Activated CD4-positive, alpha-beta memory T cell treated with anti-CD3 and anti-CD28 coated beads for 36 hours (primary cell): ENCODE results near the gene AGPAT2. TPM values are rescaled to one million over a fixed set of nuclear protein-coding genes. Genes with fewer than 3 reads are reported as not detected.

Source experiments
- CTCF ChIA-PET: fragments of 350-600 bp; sonication (Branson Sonifier 250); formaldehyde crosslinking; loops from one replicate; lab custom pipeline; 2021; ENCODE audit warnings: antibody characterized with exemption, inconsistent platforms; lab: Charles Lee
- POLR2A ChIA-PET: fragments of 350-600 bp; sonication (Branson Sonifier 250); formaldehyde crosslinking; loops from one replicate; lab custom pipeline; 2021; ENCODE audit warnings: antibody characterized with exemption; lab: Charles Lee
- DNase-seq: peaks from one replicate; pipeline ENCODE4 v3.0.0-alpha.2; 2020
- H3K27ac Mint-ChIP-seq: one replicate; pipeline ENCODE4 v1.8.0; 2021; ENCODE audit warnings: mixed read lengths
- H3K27me3 Mint-ChIP-seq: one replicate; pipeline ENCODE4 v1.8.0; 2021; ENCODE audit warnings: mixed read lengths
- H3K36me3 Mint-ChIP-seq: one replicate; pipeline ENCODE4 v1.8.0; 2021; ENCODE audit warnings: mixed read lengths
- H3K4me1 Mint-ChIP-seq: one replicate; pipeline ENCODE4 v1.8.0; 2021; ENCODE audit warnings: low read depth, mixed read lengths
- H3K4me3 Mint-ChIP-seq: one replicate; pipeline ENCODE4 v1.8.0; 2021; ENCODE audit warnings: mild to moderate bottlenecking, mixed read lengths
- H3K9me3 Mint-ChIP-seq: one replicate; pipeline ENCODE4 v1.8.0; 2021; ENCODE audit warnings: mixed read lengths
- intact Hi-C: fragments of 100-400 bp; cut with micrococcal nuclease; formaldehyde crosslinking; loops from one replicate; pipeline ENCODE4 v1.15.1; 2023
- total RNA-seq, 2 experiments: library from RNA; stranded (reverse); gene quantifications; one replicate each; pipeline ENCODE4 v1.2.3, GENCODE V29; 2021

Gene AGPAT2
- total RNA-seq, 2 experiments from 2014 or later = 16.3 to 16.8 TPM

DNA sequence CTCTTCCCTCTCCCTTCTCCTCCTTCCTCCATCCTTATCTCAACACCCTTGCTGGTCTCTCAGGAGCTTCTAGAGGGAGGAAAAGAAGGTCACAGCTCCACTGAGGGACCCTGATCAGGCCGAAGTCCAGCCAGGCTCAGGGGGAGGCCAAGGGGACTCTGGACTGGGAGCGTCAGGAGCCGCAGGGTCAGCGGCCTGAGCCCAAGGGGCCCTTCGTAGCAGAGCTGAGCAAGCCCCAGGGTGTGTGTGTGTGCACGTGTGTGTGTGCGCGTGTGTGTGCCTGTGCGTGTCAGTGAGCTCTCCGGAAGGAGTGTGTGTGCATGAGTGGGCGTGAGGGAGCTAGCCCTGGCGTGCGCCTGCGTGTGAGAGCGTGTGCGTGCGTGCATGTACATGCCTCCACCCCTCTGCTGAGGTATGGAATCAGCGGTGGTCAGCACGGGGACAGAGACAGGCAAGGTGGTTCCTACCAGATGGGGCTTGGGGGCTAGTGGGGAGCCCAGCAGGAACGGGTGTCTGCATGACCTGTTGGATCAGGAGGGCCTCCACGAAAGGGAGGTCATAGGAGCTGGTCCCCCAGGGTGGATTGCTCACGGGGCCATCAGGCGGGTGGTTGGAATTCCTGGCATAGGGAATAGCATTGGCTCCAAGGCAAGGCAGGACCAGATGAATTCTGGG is 10.0 kb upstream of the AGPAT2 start:
- H3K4me1 Mint-ChIP-seq = peaks cover 18% of the 10 kb centered on the region
- POLR2A ChIA-PET = interaction anchor here (1.1 kb wide), 1 partner anchor 11 kb away, joined by 3 read pairs; no protein-coding TSS in a partner anchor
- intact Hi-C loops = no loop called here
- CTCF ChIA-PET = interaction anchor here (1.0 kb wide), 1 partner anchor 26 kb away, joined by 3 read pairs; no protein-coding TSS in a partner anchor
- DNase-seq = no peak
- no peak overlapping the region for H3K4me3 Mint-ChIP-seq
- H3K27me3 Mint-ChIP-seq = peaks cover 25% of the 10 kb centered on the region
- no peaks in the 10 kb centered on the region for H3K9me3 Mint-ChIP-seq
- no peak overlapping the region for H3K27ac Mint-ChIP-seq
- no peaks in the 10 kb centered on the region for H3K36me3 Mint-ChIP-seq

DNA sequence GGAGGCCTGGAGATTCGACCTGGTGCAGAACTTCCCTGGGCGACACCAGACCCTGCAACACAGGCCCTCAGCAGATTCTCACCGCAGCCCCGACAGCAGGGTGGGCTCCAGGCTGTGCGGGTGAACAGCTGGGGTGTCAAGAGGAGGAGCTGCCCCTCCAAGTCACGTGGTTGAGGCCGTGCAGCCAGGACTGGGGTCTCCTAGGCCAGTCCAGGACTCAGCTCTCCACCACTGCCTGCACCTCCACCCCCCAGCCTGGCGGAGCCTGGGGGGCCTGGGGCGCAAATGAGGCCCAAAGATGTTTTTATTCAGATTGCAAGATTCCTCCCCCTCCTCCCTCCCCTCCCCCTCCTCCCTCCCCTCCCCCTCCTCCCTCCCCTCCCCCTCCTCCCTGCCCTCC is 9.2 kb upstream of the AGPAT2 start:
- Mint-ChIP-seq H3K36me3 (no peaks in the 10 kb centered on the region), H3K27ac (no peak overlapping the region), H3K4me1 (peaks cover 14% of the 10 kb centered on the region), H3K27me3 (peaks cover 25% of the 10 kb centered on the region), H3K9me3 (no peaks in the 10 kb centered on the region), H3K4me3 (no peak overlapping the region)
- DNase-seq = no peak
- intact Hi-C loops = no loop called here
- ChIA-PET POLR2A (interaction anchor here (1.1 kb wide), 1 partner anchor 10 kb away, joined by 3 read pairs; no protein-coding TSS in a partner anchor), CTCF (no interaction called here)

DNA sequence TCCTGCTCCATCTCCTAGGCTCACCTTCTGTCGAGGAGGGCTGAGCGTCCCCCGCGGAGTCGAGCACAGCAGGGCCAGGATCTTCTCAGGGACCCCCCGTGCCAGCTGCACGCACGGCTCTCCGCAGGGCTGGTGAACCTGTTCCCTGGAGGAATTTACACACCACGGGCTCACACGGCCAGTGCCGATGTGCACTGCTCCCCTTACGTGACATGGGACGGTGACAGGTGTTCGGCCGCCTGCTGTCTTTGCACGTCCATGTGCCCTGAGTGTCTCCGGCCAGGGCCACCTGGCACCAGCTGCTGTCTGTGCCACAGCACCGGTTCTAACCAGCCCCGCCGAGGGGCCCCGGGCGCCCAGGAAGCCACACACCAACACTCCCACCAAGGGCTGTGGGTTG is 8.7 kb upstream of the AGPAT2 start:
- ChIA-PET POLR2A (no interaction called here), CTCF (interaction anchor here (0.9 to 1.2 kb wide), 2 partner anchors 23 to 208 kb away, joined by 3 read pairs; no protein-coding TSS in a partner anchor)
- H3K27ac Mint-ChIP-seq = no peak overlapping the region
- no peak overlapping the region for H3K4me3 Mint-ChIP-seq
- H3K9me3 Mint-ChIP-seq = no peaks in the 10 kb centered on the region
- DNase-seq = no peak
- intact Hi-C loops = no loop called here
- peaks cover 25% of the 10 kb centered on the region for H3K27me3 Mint-ChIP-seq
- peaks cover 9% of the 10 kb centered on the region for H3K4me1 Mint-ChIP-seq
- H3K36me3 Mint-ChIP-seq = no peaks in the 10 kb centered on the region

DNA sequence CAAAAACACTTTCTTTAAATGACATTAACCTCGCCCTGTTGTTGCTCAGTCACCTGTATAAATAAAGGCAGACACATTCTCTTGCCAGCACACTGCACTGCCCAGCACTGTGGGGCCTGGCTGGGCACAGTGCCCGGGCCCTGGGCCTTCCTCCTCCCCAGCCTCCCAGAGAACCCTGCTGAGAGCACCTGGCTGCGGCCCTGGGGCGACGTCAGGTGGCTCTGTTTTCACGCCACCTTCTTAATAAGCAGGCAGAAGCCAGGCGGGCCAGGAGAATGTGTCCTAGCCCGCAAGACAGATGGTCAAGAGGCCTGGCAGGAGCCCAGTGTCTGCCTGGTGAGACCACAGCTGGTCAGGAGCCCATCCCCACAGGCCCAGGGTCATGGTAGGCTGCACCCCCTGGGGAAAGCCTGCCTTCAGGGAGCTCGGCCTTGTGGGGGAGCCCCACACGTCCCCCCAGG is 8.2 kb upstream of the AGPAT2 start:
- no peak for DNase-seq
- H3K9me3 Mint-ChIP-seq = no peaks in the 10 kb centered on the region
- peaks cover 4% of the 10 kb centered on the region for H3K4me1 Mint-ChIP-seq
- peaks cover 25% of the 10 kb centered on the region for H3K27me3 Mint-ChIP-seq
- intact Hi-C loops = no loop called here
- H3K4me3 Mint-ChIP-seq = no peak overlapping the region
- POLR2A ChIA-PET = no interaction called here
- H3K27ac Mint-ChIP-seq = no peak overlapping the region
- H3K36me3 Mint-ChIP-seq = no peaks in the 10 kb centered on the region
- CTCF ChIA-PET = interaction anchor here (0.9 to 1.2 kb wide), 2 partner anchors 23 to 207 kb away, joined by 3 read pairs; no protein-coding TSS in a partner anchor

DNA sequence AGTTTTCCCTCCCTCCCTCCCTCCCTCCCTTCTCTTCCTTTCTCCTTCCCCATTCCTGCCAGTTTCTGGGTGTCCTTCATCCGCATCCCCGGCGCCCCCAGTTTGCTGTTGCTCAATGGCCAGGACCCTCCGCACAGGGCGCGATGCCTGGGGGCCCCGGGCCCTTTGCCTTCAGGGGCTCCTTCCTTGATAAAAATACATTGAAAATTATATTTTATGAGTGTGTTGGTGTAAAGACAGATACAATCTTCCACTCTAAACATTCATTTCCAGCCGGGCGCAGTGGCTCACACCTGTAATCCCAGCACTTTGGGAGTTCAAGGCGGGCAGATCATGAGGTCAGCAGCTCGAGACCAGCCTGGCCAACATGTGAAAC is 7.6 kb upstream of the AGPAT2 start:
- CTCF ChIA-PET = interaction anchor here (1.2 kb wide), 1 partner anchor 22 kb away, joined by 3 read pairs; no protein-coding TSS in a partner anchor

DNA sequence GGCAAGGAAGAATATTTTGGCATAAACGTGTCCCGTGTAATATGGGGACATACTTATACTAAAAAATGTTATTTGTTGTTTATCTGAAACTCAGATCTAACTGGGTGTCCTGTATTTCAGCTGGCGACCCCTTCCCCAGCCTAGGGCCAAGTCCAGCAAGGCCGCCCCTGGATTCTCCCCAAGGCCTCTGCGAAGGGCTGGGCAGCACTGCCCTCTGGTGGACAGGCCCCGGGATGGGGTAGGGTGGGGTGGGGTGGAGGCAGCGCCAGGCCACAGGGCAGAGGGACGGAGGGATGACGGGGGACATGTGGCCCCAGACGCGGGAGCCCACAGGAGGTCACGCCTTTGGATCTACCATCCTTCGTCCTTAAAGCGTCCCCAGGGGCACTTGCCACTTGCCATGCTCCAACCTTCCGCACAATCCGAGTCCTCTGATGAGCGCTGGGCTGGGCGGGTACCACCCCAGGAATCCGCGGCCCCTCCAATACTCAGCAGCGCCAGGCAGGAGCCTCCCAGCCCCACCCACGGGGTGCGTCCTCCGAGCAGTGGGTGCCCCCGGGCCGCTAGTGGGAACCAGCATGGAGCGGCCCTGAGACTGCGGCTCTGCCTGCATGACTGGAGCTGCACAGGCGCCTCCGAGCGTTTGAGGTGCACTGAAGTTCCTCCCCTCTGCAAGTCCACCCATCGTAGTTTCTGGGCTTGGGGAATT is 7.1 kb upstream of the AGPAT2 start:
- Mint-ChIP-seq H3K36me3 (no peaks in the 10 kb centered on the region), H3K4me1 (no peaks in the 10 kb centered on the region), H3K27me3 (peaks cover 25% of the 10 kb centered on the region), H3K9me3 (no peaks in the 10 kb centered on the region), H3K27ac (no peak overlapping the region), H3K4me3 (no peak overlapping the region)
- intact Hi-C loops = no loop called here
- POLR2A ChIA-PET = no interaction called here
- CTCF ChIA-PET = interaction anchor here (0.8 to 1.7 kb wide), 4 partner anchors 30 to 209 kb away, joined by 3 to 7 read pairs (median 3); no protein-coding TSS in a partner anchor
- peak; percentile 63 for DNase-seq

More for the DNA sequence above, 7.6 kb upstream of the AGPAT2 start:
- Mint-ChIP-seq H3K4me1 (no peaks in the 10 kb centered on the region), H3K27me3 (peaks cover 25% of the 10 kb centered on the region), H3K36me3 (no peaks in the 10 kb centered on the region), H3K9me3 (no peaks in the 10 kb centered on the region), H3K4me3 (no peak overlapping the region), H3K27ac (no peak overlapping the region)
- intact Hi-C loops = no loop called here
- POLR2A ChIA-PET = no interaction called here
- no peak for DNase-seq

DNA sequence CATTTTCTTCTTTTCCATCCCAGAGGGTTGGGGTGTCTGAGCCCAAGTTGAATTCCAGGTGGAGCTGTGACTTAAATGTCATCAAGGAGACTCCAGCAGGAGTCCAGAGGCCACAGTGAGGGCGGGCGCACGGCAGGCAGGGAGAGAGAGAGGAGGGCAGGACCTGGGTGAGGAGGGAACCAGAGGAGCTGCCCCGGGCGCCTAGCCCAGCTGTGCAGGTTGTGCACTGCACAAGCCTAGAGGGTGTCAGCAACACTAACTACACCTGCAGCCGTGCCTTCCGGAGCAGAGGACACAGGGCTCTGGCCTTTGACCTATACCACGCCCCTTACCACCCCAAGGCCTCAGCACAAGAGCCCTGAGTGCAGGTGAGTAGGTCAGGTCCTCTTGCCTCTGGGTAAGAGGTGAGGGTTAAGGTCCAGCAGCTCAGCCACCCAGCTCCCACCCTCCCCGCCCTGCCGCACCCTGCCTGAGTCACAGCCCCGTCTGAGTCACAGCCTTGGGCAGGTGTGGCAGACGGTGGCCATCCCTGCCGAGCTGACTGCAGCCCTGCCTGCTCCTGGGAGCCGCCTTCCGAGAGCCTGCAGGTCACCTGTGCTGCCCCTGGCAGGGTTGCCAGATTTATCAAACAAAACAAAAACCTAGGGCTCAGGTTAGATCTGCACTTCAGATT is 6.4 kb upstream of the AGPAT2 start:
- no peaks in the 10 kb centered on the region for H3K9me3 Mint-ChIP-seq
- peak; percentile 51 for DNase-seq
- H3K4me3 Mint-ChIP-seq = no peak overlapping the region
- H3K4me1 Mint-ChIP-seq = no peaks in the 10 kb centered on the region
- intact Hi-C loops = no loop called here
- ChIA-PET CTCF (interaction anchor here (0.8 to 1.7 kb wide), 4 partner anchors 29 to 208 kb away, joined by 3 to 7 read pairs (median 3); no protein-coding TSS in a partner anchor), POLR2A (no interaction called here)
- peak overlapping the region; percentile 52 for H3K27ac Mint-ChIP-seq
- peaks cover 22% of the 10 kb centered on the region for H3K27me3 Mint-ChIP-seq
- no peaks in the 10 kb centered on the region for H3K36me3 Mint-ChIP-seq

DNA sequence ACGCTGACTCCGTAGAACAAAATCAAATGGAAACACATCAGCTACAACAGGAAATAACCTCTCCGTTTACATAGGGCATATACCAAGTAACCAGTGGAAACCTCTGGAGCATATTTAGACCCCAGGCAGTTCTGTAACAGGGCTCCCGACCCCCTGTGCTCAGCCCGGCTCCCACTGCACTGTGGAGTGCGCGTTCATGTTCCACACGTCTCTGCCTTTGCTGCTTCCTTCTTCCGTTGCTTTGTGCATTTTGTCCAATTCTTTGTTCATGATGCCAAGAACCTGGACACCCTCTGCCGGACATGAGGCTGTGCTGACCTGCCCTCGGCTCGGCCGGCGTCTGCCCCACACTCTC is 5.9 kb upstream of the AGPAT2 start:
- peaks cover 21% of the 10 kb centered on the region for H3K27me3 Mint-ChIP-seq
- H3K36me3 Mint-ChIP-seq = no peaks in the 10 kb centered on the region
- H3K4me1 Mint-ChIP-seq = no peaks in the 10 kb centered on the region
- intact Hi-C loops = no loop called here
- CTCF ChIA-PET = interaction anchor here (0.9 to 1.7 kb wide), 3 partner anchors 32 to 208 kb away, joined by 3 to 7 read pairs (median 3); no protein-coding TSS in a partner anchor
- POLR2A ChIA-PET = no interaction called here
- H3K9me3 Mint-ChIP-seq = no peaks in the 10 kb centered on the region
- DNase-seq = no peak
- no peak overlapping the region for H3K4me3 Mint-ChIP-seq
- H3K27ac Mint-ChIP-seq = peak overlapping the region; percentile 52

DNA sequence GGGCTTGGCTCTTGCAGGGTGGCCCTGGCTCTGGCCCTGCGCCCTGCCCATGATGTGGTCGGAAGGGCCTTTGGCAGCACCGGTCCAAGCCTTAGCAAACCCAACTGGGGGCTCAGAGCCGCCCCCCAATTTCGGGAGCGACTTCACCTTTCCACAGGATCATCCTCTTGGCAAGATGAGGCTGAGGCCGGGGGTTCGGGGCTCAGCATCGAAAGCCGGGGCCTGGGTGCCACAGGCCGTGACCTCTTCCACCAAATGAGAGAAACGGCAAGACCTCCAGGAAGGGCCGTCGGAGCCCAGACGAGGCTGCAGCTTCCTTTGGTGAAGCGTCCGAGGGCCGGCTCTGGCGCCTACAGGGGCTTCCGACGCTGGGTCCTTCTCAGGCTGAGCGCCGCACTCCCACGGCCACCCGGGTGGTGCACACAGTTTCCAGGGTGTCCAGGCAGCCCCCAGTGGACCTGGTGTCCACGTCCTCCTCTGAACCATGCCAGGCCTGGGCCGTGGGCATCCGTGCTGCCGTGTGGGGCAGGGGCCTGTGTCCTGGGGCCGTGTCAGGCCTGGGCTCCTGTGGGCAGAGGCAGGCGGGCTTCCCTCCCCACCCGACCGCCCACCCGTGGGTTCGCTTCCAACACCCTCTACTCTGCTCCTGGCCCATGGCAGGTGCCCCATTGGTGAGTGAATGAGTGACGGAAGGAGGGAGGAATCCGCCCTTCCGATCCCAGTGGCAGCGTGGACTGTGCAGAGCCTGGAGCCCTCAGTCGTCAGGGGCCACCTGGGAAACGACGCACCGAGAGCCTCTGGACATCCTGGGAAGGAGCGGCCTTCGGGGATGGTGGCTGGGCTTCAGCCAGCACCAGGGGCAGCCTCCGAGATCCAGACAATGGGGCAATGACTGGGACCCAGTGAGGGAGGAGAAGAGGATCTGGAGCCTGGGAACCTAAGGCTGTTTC is 5.2 kb upstream of the AGPAT2 start:
- Mint-ChIP-seq H3K4me1 (no peaks in the 10 kb centered on the region), H3K36me3 (no peaks in the 10 kb centered on the region), H3K27ac (no peak overlapping the region), H3K4me3 (no peak overlapping the region), H3K27me3 (peaks cover 18% of the 10 kb centered on the region), H3K9me3 (no peaks in the 10 kb centered on the region)
- no peak for DNase-seq
- intact Hi-C loops = no loop called here
- ChIA-PET CTCF (interaction anchor here (1.2 to 1.7 kb wide), 2 partner anchors 34 to 207 kb away, joined by 3 to 7 read pairs; no protein-coding TSS in a partner anchor), POLR2A (no interaction called here)

DNA sequence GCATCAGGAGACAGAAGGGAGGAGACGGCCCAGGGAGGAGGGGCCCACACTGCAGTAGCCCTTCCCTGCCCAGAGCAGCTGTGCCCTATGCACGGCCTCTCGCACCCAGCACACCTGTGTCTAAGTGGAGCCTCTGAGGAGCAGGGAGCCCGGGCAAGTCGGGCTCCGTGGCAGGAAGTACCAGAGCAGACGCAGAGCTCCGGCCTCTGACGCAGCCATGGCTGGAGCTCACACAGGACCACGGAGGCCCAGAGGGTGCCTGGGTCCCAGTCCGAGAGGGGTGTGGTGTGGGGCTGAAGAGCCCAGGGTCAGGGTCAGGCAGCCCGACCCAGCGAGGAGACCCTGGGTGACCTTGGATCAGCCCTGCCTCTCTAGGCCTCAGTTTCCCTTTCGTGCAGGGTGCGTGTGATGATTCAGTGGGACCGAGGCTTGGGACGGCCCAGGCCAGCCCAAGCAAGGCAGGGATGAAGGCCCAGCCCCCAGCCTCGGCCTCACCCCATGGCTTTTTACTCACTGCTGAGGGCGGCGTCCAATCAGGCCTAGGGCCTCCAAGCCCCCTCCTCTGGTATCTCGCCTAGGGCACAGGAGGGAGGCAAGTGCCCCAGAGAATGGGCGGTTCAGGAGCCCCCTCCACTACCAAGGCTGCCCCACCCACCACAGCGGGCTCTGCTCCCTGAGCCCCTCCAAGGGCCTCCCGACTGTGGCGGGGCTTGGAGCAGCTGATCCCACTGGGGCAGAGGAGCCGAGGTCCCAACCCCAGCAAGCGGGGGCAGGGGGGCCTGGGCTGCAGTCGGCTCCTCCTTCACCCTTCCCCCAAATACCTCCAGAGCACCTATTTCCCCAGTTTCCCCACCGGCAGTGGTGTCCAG is 4.3 kb upstream of the AGPAT2 start:
- Mint-ChIP-seq H3K4me3 (no peak overlapping the region), H3K27me3 (peaks cover 15% of the 10 kb centered on the region), H3K27ac (no peak overlapping the region), H3K36me3 (no peaks in the 10 kb centered on the region), H3K9me3 (no peaks in the 10 kb centered on the region), H3K4me1 (no peaks in the 10 kb centered on the region)
- CTCF ChIA-PET = no interaction called here
- POLR2A ChIA-PET = no interaction called here
- intact Hi-C loops = no loop called here
- no peak for DNase-seq
